H9 (cell line): Measurements from ENCODE around the gene ZDHHC3. TPM values are rescaled to one million over a fixed set of nuclear protein-coding genes. Genes with fewer than 3 reads are reported as not detected.
A peak's percentile ranks its signal among the peaks of the same experiment; 100 is the strongest.

Source experiments
- DNase-seq: peaks from one replicate; pipeline ENCODE4 v3.0.0-alpha.2; 2017
- H2AFZ ChIP-seq: one replicate; pipeline ENCODE4 v1.6.1; 2013; ENCODE audit warnings: mild to moderate bottlenecking, low read length, control low read depth, moderate library complexity
- H2AK5ac ChIP-seq: 2 replicates; pipeline ENCODE4 v1.6.1; 2013; ENCODE audit warnings: low read length, control low read depth, mixed read lengths; ENCODE audit not compliant: insufficient read length
- H2BK120ac ChIP-seq: one replicate; pipeline ENCODE4 v1.6.1; 2013; ENCODE audit warnings: low read depth, mild to moderate bottlenecking, low read length, control low read depth, inconsistent platforms; ENCODE audit not compliant: poor library complexity, severe bottlenecking
- H2BK12ac ChIP-seq: 2 replicates; pipeline ENCODE4 v1.6.1; 2013; ENCODE audit warnings: low read length, control low read depth, mixed read lengths, low read depth; ENCODE audit not compliant: insufficient read length
- H2BK15ac ChIP-seq: 2 replicates; pipeline ENCODE4 v1.6.1; 2013; ENCODE audit warnings: low read depth, low read length, control low read depth
- H2BK20ac ChIP-seq: one replicate; pipeline ENCODE4 v1.6.1; 2013; ENCODE audit warnings: low read depth, mild to moderate bottlenecking, low read length, control low read depth, inconsistent platforms; ENCODE audit not compliant: poor library complexity, severe bottlenecking
- H2BK5ac ChIP-seq: 2 replicates; pipeline ENCODE4 v1.6.1; 2013; ENCODE audit warnings: low read length, control low read depth, mixed read lengths; ENCODE audit not compliant: insufficient read length
- H3K14ac ChIP-seq: 2 replicates; pipeline ENCODE4 v1.6.1; 2013; ENCODE audit warnings: low read length, control low read depth; ENCODE audit not compliant: insufficient read depth
- H3K18ac ChIP-seq: 2 replicates; pipeline ENCODE4 v1.6.1; 2013; ENCODE audit warnings: low read depth, mild to moderate bottlenecking, mixed read lengths, low read length, control low read depth; ENCODE audit not compliant: insufficient read length
- H3K23ac ChIP-seq: 2 replicates; pipeline ENCODE4 v1.6.1; 2013; ENCODE audit warnings: low read length, control low read depth, mixed read lengths, low read depth; ENCODE audit not compliant: insufficient read length
- H3K23me2 ChIP-seq: 2 replicates; pipeline ENCODE4 v1.6.1; 2013; ENCODE audit warnings: low read depth, mild to moderate bottlenecking, mixed read lengths, low read length, control low read depth; ENCODE audit not compliant: insufficient read length, poor library complexity, severe bottlenecking
- H3K27ac ChIP-seq: 2 replicates; pipeline ENCODE4 v1.5.1; 2013; ENCODE audit warnings: low read length, control low read depth, mixed read lengths, low read depth; ENCODE audit not compliant: insufficient read length
- H3K27me3 ChIP-seq: 2 replicates; pipeline ENCODE4 v1.6.1; 2013; ENCODE audit warnings: low read length, control low read depth, inconsistent platforms; ENCODE audit not compliant: insufficient read depth
- H3K4ac ChIP-seq: 2 replicates; pipeline ENCODE4 v1.6.1; 2013; ENCODE audit warnings: low read depth, mild to moderate bottlenecking, control low read depth, inconsistent platforms, low read length, moderate library complexity
- H3K4me1 ChIP-seq: 2 replicates; pipeline ENCODE4 v1.6.1; 2013; ENCODE audit warnings: low read length, control low read depth, inconsistent platforms; ENCODE audit not compliant: insufficient read depth
- H3K4me2 ChIP-seq: 2 replicates; pipeline ENCODE4 v1.6.1; 2013; ENCODE audit warnings: low read length, control low read depth, mixed read lengths; ENCODE audit not compliant: insufficient read length, insufficient read depth
- H3K56ac ChIP-seq: 2 replicates; pipeline ENCODE4 v1.6.1; 2013; ENCODE audit warnings: low read depth, mild to moderate bottlenecking, mixed read lengths, low read length, control low read depth; ENCODE audit not compliant: insufficient read length
- H3K79me1 ChIP-seq: 2 replicates; pipeline ENCODE4 v1.6.1; 2013; ENCODE audit warnings: low read depth, mild to moderate bottlenecking, moderate library complexity, low read length, control low read depth, inconsistent platforms; ENCODE audit not compliant: insufficient read depth, poor library complexity, severe bottlenecking
- H3K79me2 ChIP-seq: 2 replicates; pipeline ENCODE4 v1.6.1; 2013; ENCODE audit warnings: low read length, control low read depth, inconsistent platforms; ENCODE audit not compliant: insufficient read depth
- H3K9ac ChIP-seq: 2 replicates; pipeline ENCODE4 v1.6.1; 2013; ENCODE audit warnings: low read length, control low read depth, mixed read lengths; ENCODE audit not compliant: insufficient read length; ENCODE audit errors: extremely low read depth
- H3K9me3 ChIP-seq: one replicate; pipeline ENCODE4 v1.6.1; 2013; ENCODE audit warnings: low read depth, low read length, inconsistent platforms; ENCODE audit not compliant: control insufficient read depth
- H3T11ph ChIP-seq: one replicate; pipeline ENCODE4 v1.6.1; 2013; ENCODE audit warnings: mild to moderate bottlenecking, low read length, control low read depth, inconsistent platforms
- H4K20me1 ChIP-seq: one replicate; pipeline ENCODE4 v1.6.1; 2013; ENCODE audit not compliant: control insufficient read depth, insufficient read length, insufficient read depth
- H4K5ac ChIP-seq: 2 replicates; pipeline ENCODE4 v1.6.1; 2013; ENCODE audit warnings: low read depth, mild to moderate bottlenecking, mixed read lengths, low read length, control low read depth; ENCODE audit not compliant: insufficient read length
- H4K8ac ChIP-seq: replicated peaks from 2 replicates; pipeline ENCODE4 v1.6.1; 2013; ENCODE audit warnings: low read length, control low read depth, mixed read lengths, low read depth; ENCODE audit not compliant: insufficient read length
- H4K91ac ChIP-seq: 2 replicates; pipeline ENCODE4 v1.6.1; 2013; ENCODE audit warnings: low read depth, mild to moderate bottlenecking, moderate library complexity, mixed read lengths, low read length, control low read depth; ENCODE audit not compliant: insufficient read length
- H3K27ac Mint-ChIP-seq, 3 experiments: 2 replicates in 2 of 3; 3 replicates in 1 of 3; pipeline ENCODE4 v1.8.0; 2020 to 2021; ENCODE audit warnings: mixed read lengths in 3 of 3, mild to moderate bottlenecking in 1 of 3, moderate library complexity in 1 of 3
- H3K27me3 Mint-ChIP-seq: 2 replicates; pipeline ENCODE4 v1.8.0; 2021; ENCODE audit warnings: low read depth, mild to moderate bottlenecking, moderate library complexity, mixed read lengths
- H3K36me3 Mint-ChIP-seq, 3 experiments: 2 replicates in 2 of 3; 3 replicates in 1 of 3; pipeline ENCODE4 v1.8.0; 2020 to 2021; ENCODE audit warnings: low read depth in 3 of 3, mixed read lengths in 3 of 3; ENCODE audit not compliant: insufficient read depth in 1 of 3
- H3K4me1 Mint-ChIP-seq, 2 experiments: 2 replicates each; pipeline ENCODE4 v1.8.0; 2020; ENCODE audit warnings: mixed read lengths in 2 of 2
- H3K4me3 Mint-ChIP-seq, 2 experiments: 2 replicates in 1 of 2; 3 replicates in 1 of 2; pipeline ENCODE4 v1.8.0; 2020 to 2021; ENCODE audit warnings: mild to moderate bottlenecking in 2 of 2, mixed read lengths in 2 of 2, moderate library complexity in 1 of 2
- H3K9me3 Mint-ChIP-seq, 2 experiments: 2 replicates in 1 of 2; 3 replicates in 1 of 2; pipeline ENCODE4 v1.8.0; 2020; ENCODE audit warnings: mild to moderate bottlenecking in 2 of 2, mixed read lengths in 2 of 2, moderate library complexity in 1 of 2
- WGBS: extraction: QIAGEN DNeasy Blood & Tissue Kit; methylation state at CpG from one replicate; pipeline ENCODE4 v1.1.7; 2013; ENCODE audit warnings: missing lambda C conversion rate, low lambda C conversion rate, mixed read lengths; ENCODE audit not compliant: insufficient read length; ENCODE audit errors: extremely low coverage; 5-methylcytosine and 5-hydroxymethylcytosine counted together
- total RNA-seq: library from RNA; stranded (reverse); gene quantifications from 2 replicates; pipeline ENCODE4 v1.2.1, GENCODE V29; 2021
- TF ChIP-seq, protein P1 (sequence below): fragments of 200-600 bp; sonication (generic); conservative IDR thresholded peaks from 3 replicates; pipeline ENCODE4 v1.8.0; 2021; ENCODE audit warnings: antibody characterized with exemption, mild to moderate bottlenecking

The ZDHHC3 gene
- total RNA-seq, 1 experiment from 2014 or later: 71.3 TPM

DNA sequence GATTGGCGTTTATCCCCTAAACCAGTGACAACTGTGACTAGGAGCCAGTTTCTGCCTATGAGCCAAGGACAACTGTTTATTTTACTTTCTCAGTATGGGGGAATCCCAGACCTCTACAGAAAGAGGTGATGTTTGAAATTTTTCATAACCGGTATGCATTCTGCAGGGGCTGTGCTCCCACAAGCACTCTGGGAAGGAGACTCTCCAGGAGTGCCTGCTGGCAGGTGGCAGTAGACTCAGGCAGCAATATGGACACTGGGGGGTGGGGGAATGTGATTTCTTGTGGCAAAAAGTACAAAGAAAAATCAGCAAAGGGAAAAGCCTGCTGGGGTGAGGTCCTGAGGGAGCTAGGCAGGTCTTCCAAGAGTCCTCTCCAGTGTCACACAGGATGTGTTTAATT is 95.7 kb downstream of the ZDHHC3 start:
- Mint-ChIP-seq H3K9me3 (peaks cover 2 to 4% of the 10 kb centered on the region in 2 experiments; a peak in 3 of 5 replicates), H3K4me1 (peaks cover 8% of the 10 kb centered on the region in 2 experiments; a peak in 3 of 4 replicates), H3K27ac (no peak overlapping the region), H3K36me3 (peaks cover 0 to 2% (median 0%) of the 10 kb centered on the region in 3 experiments; a peak in 1 of 7 replicates), H3K4me3 (no peak overlapping the region), H3K27me3 (peaks cover 1% of the 10 kb centered on the region; the same call in 1 of the 2 replicates)
- Histone ChIP-seq H2BK5ac (no peak overlapping the region), H3K4me1 (no peaks in the 10 kb centered on the region), H2BK12ac (no peak overlapping the region), H3T11ph (no peak overlapping the region), H3K4ac (no peak overlapping the region), H3K4me2 (no peak overlapping the region), H3K14ac (no peak overlapping the region), H3K9me3 (no peaks in the 10 kb centered on the region), H3K27me3 (no peaks in the 10 kb centered on the region), H3K9ac (no peak overlapping the region), H4K8ac (no peak overlapping the region), H2BK15ac (no peak overlapping the region), H3K56ac (no peak overlapping the region), H2AFZ (no peak overlapping the region), H3K79me2 (no peaks in the 10 kb centered on the region), H3K79me1 (no peaks in the 10 kb centered on the region), H4K5ac (no peak overlapping the region), H2BK20ac (peak overlapping the region; percentile 34), H4K91ac (no peak overlapping the region), H3K18ac (no peak overlapping the region), H3K23ac (no peak overlapping the region), H2BK120ac (no peak overlapping the region), H3K27ac (no peak overlapping the region), H2AK5ac (no peak overlapping the region), H4K20me1 (no peaks in the 10 kb centered on the region), H3K23me2 (no peaks in the 10 kb centered on the region)
- WGBS: no CpG with 5 or more reads among the region's 2 CpGs
- no peak for DNase-seq
- TF ChIP-seq, protein P1, sequence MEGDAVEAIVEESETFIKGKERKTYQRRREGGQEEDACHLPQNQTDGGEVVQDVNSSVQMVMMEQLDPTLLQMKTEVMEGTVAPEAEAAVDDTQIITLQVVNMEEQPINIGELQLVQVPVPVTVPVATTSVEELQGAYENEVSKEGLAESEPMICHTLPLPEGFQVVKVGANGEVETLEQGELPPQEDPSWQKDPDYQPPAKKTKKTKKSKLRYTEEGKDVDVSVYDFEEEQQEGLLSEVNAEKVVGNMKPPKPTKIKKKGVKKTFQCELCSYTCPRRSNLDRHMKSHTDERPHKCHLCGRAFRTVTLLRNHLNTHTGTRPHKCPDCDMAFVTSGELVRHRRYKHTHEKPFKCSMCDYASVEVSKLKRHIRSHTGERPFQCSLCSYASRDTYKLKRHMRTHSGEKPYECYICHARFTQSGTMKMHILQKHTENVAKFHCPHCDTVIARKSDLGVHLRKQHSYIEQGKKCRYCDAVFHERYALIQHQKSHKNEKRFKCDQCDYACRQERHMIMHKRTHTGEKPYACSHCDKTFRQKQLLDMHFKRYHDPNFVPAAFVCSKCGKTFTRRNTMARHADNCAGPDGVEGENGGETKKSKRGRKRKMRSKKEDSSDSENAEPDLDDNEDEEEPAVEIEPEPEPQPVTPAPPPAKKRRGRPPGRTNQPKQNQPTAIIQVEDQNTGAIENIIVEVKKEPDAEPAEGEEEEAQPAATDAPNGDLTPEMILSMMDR: no peak
